ENCODE results near the gene CHST15. TPM values are rescaled to one million over a fixed set of nuclear protein-coding genes. Genes with fewer than 3 reads are reported as not detected.

CHST15 gene
- total and polyA plus RNA-seq, 4 donors, result 2.9 to 16.5 (median 6.4) TPM

DNA sequence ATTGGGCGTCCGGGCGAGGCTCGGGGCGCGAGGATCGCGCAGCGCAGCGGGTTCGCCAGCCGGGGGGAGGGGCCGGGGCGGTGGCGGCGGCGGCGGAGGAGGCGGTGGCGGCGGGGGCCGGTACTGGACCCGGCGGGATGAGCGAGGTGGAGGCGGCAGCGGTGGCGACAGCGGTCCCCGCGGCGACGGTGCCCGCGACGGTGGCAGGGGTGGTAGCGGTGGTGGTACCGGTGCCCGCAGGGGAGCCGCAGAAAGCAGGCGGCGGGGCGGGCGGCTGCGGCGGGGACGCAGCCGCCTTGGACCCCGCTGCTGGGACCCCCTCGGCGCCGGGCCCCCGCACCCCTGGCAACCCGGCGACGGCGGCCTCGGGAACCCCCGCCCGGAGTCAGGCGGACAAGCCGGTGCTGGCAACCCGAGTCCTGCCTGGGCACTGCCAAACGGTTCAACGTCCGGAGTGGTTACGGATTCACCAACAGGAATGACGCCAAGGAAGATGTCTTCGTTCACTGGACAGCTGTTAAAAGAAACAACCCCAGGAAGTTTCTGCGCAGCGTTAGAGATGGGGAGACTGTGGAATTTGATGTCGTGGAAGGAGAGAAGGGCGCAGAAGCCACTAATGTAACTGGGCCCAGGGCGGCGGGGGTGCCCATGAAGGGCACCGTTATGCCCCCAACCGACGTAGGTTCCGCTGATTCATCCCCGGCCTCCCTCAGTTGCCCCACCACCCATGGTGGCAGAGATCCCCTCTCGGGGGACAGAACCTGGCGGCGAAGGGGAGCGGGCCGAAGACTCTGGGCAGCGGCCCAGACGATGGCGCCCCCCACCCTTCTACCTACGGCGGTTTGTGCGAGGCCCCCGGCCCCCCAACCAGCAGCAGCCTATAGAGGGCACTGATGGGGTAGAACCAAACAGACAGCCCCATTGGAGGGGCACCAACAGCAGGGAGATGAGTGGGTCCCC, 101.5 kb downstream of the CHST15 start:
- Histone ChIP-seq H3K4me3 (ENCODE audit: low read depth in 1 of 3, low read length in 3 of 3) (peak overlapping the region in 1 of 3 donors; percentile 20), H3K36me3 (ENCODE audit: control insufficient read depth in 4 of 4, insufficient read depth in 3 of 4, low read depth in 1 of 4, low read length in 3 of 4) (no peaks in the 10 kb centered on the region), H3K27ac (ENCODE audit: low read depth in 1 of 2, low read length in 2 of 2) (no peak overlapping the region), H3K9ac (ENCODE audit: low read depth in 1 of 2, low read length in 2 of 2) (no peak overlapping the region), H3K9me3 (ENCODE audit: control insufficient read depth in 4 of 4, low read length in 3 of 4) (no peaks in the 10 kb centered on the region), H3K4me1 (ENCODE audit: control insufficient read depth in 4 of 4, insufficient read depth in 4 of 4, low read length in 3 of 4) (peaks cover 0 to 14% (median 3%) of the 10 kb centered on the region in 4 donors), H3K27me3 (ENCODE audit: control insufficient read depth in 4 of 4, insufficient read depth in 4 of 4, low read length in 3 of 4) (peaks cover 0 to 11% (median 3%) of the 10 kb centered on the region in 4 donors)
- 36% methylated on average over 92 of the region's 92 CpGs for WGBS
- TF ChIP-seq ATF3 (IDR thresholded peaks at IDR 0.05) (no peak), EGR1 (IDR thresholded peaks at IDR 0.05; ENCODE audit: low read depth in 2 of 2) (no peak), REST (IDR thresholded peaks at IDR 0.05) (no peak), RXRA (IDR thresholded peaks at IDR 0.05) (no peak), YY1 (IDR thresholded peaks at IDR 0.05) (no peak), FOXA2 (IDR thresholded peaks at IDR 0.05) (no peak)
- TF ChIP-seq, protein P1, sequence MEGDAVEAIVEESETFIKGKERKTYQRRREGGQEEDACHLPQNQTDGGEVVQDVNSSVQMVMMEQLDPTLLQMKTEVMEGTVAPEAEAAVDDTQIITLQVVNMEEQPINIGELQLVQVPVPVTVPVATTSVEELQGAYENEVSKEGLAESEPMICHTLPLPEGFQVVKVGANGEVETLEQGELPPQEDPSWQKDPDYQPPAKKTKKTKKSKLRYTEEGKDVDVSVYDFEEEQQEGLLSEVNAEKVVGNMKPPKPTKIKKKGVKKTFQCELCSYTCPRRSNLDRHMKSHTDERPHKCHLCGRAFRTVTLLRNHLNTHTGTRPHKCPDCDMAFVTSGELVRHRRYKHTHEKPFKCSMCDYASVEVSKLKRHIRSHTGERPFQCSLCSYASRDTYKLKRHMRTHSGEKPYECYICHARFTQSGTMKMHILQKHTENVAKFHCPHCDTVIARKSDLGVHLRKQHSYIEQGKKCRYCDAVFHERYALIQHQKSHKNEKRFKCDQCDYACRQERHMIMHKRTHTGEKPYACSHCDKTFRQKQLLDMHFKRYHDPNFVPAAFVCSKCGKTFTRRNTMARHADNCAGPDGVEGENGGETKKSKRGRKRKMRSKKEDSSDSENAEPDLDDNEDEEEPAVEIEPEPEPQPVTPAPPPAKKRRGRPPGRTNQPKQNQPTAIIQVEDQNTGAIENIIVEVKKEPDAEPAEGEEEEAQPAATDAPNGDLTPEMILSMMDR (IDR thresholded peaks at IDR 0.05; ENCODE audit: low read depth, low read length, missing input control), result no peak
- TF ChIP-seq, protein P2, sequence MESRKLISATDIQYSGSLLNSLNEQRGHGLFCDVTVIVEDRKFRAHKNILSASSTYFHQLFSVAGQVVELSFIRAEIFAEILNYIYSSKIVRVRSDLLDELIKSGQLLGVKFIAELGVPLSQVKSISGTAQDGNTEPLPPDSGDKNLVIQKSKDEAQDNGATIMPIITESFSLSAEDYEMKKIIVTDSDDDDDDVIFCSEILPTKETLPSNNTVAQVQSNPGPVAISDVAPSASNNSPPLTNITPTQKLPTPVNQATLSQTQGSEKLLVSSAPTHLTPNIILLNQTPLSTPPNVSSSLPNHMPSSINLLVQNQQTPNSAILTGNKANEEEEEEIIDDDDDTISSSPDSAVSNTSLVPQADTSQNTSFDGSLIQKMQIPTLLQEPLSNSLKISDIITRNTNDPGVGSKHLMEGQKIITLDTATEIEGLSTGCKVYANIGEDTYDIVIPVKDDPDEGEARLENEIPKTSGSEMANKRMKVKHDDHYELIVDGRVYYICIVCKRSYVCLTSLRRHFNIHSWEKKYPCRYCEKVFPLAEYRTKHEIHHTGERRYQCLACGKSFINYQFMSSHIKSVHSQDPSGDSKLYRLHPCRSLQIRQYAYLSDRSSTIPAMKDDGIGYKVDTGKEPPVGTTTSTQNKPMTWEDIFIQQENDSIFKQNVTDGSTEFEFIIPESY (IDR thresholded peaks at IDR 0.05), result no peak
- peak; percentile 12 for DNase-seq (ENCODE audit: low spot score)

- Histone ChIP-seq H3K27ac (ENCODE audit: low read depth in 1 of 2, low read length in 2 of 2) (no peak overlapping the region), H3K4me3 (ENCODE audit: low read depth in 1 of 3, low read length in 3 of 3) (no peak overlapping the region), H3K9ac (ENCODE audit: low read depth in 1 of 2, low read length in 2 of 2) (no peak overlapping the region), H3K27me3 (ENCODE audit: control insufficient read depth in 4 of 4, insufficient read depth in 4 of 4, low read length in 3 of 4) (peaks cover 0 to 11% (median 3%) of the 10 kb centered on the region in 4 donors), H3K9me3 (ENCODE audit: control insufficient read depth in 4 of 4, low read length in 3 of 4) (no peaks in the 10 kb centered on the region), H3K4me1 (ENCODE audit: control insufficient read depth in 4 of 4, insufficient read depth in 4 of 4, low read length in 3 of 4) (peaks cover 0 to 14% (median 3%) of the 10 kb centered on the region in 4 donors), H3K36me3 (ENCODE audit: control insufficient read depth in 4 of 4, insufficient read depth in 3 of 4, low read depth in 1 of 4, low read length in 3 of 4) (no peaks in the 10 kb centered on the region)
- WGBS, result 83% methylated on average over 10 of the region's 10 CpGs
- DNase-seq (ENCODE audit: low spot score), result no peak
- no peak for TF ChIP-seq HNF4A (conservative IDR thresholded peaks at IDR 0.05)
- TF ChIP-seq SP1 (IDR thresholded peaks at IDR 0.05), result no peak
- TF ChIP-seq, protein P1 (IDR thresholded peaks at IDR 0.05; ENCODE audit: low read depth, low read length, missing input control), result no peak
- no peak for TF ChIP-seq HNF4G (IDR thresholded peaks at IDR 0.05)
- no peak for TF ChIP-seq JUND (IDR thresholded peaks at IDR 0.05)
- TF ChIP-seq GABPA (IDR thresholded peaks at IDR 0.05 in 1 of 2, conservative IDR thresholded peaks at IDR 0.05 in 1 of 2), result no peak
- TF ChIP-seq REST (IDR thresholded peaks at IDR 0.05), result no peak
- no peak for TF ChIP-seq ATF3 (IDR thresholded peaks at IDR 0.05)
- no peak for TF ChIP-seq YY1 (IDR thresholded peaks at IDR 0.05)
- TF ChIP-seq FOXA2 (IDR thresholded peaks at IDR 0.05), result no peak
Observed at GRCh38 chr10:123990889-123991288, 102.5 kb downstream of the CHST15 start.
